Caki2 (cell line): ENCODE measurements around the gene MAP1LC3B2. TPM values are rescaled to one million over a fixed set of nuclear protein-coding genes. Genes with fewer than 3 reads are reported as not detected.

Experiments
- DNase-seq: peaks from one replicate; pipeline ENCODE4 v3.0.0-alpha.2; 2015; ENCODE audit warnings: low read depth
- in situ Hi-C: cut with HindIII; loops from 2 replicates; pipeline ENCODE4 v1.10.0; 2016; ENCODE audit warnings: low sequenced_read_pairs, low pct_unique_long_range_greater_than_20kb, mixed read lengths
- total RNA-seq: library from RNA; depleted of rRNA; stranded (reverse); fragments of >200 nt; shearing (Covaris generic); gene quantifications from 2 replicates; pipeline ENCODE4 v1.2.3, GENCODE V29; 2014; ENCODE audit warnings: low replicate concordance

MAP1LC3B2 gene
- total RNA-seq, 1 experiment from 2014 or later: not detected

DNA sequence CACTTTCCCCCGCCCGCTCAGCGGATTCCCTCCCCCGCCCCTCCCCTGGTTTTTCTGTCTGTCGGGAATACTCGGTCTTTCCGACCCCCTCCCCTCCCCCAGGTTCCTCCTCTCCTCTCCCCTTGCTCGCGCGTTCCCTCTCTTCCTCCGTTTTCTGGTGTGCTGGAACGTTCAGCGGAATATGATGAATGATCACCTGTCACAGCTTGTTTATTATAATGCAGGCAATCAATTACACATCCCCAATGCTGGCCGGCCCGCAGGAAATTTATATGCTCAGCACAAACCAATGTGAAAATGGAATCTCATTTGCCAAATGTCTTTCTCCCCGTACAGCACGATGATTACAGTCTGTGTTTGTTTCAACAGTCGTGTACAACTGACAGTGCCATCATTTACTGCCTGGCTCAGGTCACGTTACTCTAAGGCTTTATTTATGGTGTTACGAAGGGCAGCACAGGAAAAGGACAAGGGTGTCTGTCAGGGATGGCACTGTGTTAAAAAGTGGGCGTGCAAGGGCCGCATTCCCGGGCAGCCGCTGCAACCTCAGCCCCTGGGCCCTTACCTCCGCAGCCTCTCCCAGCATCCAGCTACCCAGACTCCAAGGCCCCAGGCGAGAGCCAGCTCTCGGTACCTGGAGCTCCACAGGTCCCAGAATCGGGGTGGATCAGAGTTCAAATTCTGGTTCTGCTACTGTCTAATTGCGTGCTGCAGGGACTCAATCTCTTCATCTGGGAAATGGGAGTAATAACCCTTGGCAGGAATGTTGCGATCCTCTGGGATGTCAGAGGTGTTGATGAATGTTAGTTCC lies 24.7 kb upstream of the MAP1LC3B2 start:
- DNase-seq: peak; percentile 61
- in situ Hi-C loops: no loop called here

- in situ Hi-C loops: no loop called here
- peak; percentile 59 for DNase-seq
Measured at GRCh38 chr12:116535241-116535640, 23.9 kb upstream of the MAP1LC3B2 start.

- in situ Hi-C loops: no loop called here
- peak; percentile 92 for DNase-seq
Measured at GRCh38 chr12:116537101-116537904, 21.9 kb upstream of the MAP1LC3B2 start.

- in situ Hi-C loops: no loop called here
- peak; percentile 44 for DNase-seq
Measured at GRCh38 chr12:116538076-116538591, 21.0 kb upstream of the MAP1LC3B2 start.

GRCh38 chr12:116538682-116539305 lies 20.4 kb upstream of the MAP1LC3B2 start:
- peak; percentile 29 for DNase-seq
- in situ Hi-C loops: no loop called here

- peak; percentile 53 for DNase-seq
- in situ Hi-C loops: no loop called here
Measured at GRCh38 chr12:116539361-116539771, 19.8 kb upstream of the MAP1LC3B2 start.

DNA sequence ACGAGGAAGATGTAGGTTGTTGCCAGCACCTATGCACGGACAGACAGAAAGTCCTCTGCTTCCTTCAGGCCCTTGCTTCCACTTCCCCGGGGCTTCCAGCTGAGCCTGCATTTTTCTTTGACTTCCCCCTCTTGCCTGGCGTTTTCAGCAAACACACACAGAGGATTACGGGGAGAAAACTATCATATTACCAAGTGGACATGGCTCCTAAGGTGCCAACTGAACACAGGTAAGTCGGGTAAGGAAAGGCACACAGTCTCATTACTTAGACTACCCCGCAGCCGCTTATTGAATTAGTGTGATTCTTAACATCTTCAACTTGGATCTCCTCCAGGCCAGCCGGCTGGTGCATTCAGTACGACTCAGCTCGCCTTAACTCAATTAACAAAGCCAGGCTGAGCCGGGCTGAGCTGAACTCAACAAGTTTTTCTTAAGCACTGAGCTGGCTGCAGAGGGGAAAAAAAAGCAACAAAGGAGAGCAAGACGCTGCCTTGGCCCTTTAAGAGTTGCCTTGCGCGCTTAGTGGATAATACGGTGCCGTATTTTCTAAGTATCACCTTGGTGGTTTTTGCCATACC lies 19.2 kb upstream of the MAP1LC3B2 start:
- peak; percentile 31 for DNase-seq
- in situ Hi-C loops: no loop called here

DNA sequence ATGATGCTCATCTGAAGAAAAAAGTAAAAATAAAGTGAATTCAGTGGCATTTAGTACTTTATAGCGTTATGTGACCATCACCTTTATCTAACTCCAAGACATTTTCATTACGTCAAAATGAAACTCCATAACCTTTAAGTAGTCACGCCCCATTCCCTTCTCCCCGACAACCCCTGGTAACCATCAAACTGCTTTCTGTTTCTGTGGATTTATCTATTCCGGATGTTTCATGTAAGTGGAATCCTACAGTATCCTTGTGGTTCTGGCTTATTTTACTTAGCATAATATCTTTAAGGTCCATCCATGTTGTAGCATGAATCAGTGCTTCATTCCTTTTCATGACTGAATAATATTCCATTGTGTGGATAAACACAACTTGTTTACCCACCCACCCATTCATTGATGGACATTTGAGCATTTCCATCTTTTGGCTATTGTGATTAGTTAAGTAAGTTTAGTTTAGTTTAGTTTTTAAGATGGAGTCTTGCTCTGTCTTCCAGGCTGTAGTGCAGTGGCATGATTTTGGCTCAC lies 18.5 kb upstream of the MAP1LC3B2 start:
- DNase-seq: no peak
- in situ Hi-C loops: no loop called here

- DNase-seq: no peak
- in situ Hi-C loops: no loop called here
Measured at GRCh38 chr12:116541547-116542344, 17.4 kb upstream of the MAP1LC3B2 start.

GRCh38 chr12:116542345-116542956 lies 16.7 kb upstream of the MAP1LC3B2 start:
- in situ Hi-C loops: no loop called here
- peak; percentile 87 for DNase-seq

DNA sequence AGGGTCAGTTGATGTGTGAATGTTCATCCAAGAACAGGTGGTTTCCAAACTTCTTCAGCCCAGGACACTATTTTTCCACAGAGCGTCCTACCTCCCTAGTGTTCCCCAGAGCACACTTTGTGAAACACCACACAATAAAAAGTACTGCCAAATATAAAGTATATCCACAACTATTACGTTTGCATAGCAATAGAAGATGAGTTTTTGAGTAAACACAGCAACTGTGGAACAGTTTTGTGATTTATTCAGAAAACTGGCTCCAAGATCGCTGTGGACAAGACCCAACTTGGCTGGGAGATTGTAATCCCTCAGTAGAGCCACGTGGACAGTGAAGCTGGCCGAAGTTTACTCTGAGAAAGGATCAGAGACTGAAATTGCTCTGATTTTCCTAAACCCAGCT lies 14.5 kb upstream of the MAP1LC3B2 start:
- in situ Hi-C loops: no loop called here
- DNase-seq: no peak

DNA sequence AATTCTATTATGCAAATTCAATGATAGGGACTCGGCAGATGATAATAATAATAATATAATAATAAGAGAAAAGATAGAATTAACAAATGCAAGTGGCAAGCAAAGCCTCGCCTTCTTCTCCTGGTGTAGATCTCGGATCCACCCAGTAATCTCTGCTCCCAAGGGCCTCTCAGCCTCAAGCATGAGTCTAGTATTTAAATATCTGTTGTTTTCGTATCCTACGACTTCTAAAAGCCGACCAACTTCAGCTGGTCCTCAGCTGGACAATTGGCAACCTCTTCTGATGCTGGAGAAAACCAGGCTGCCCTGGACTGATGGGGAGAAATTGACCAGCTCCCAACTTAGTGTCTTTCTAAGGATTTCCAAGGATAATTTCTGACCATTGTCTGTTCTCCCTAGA lies 14.0 kb upstream of the MAP1LC3B2 start:
- no peak for DNase-seq
- in situ Hi-C loops: no loop called here

GRCh38 chr12:116545936-116546335 lies 13.2 kb upstream of the MAP1LC3B2 start:
- no peak for DNase-seq

DNA sequence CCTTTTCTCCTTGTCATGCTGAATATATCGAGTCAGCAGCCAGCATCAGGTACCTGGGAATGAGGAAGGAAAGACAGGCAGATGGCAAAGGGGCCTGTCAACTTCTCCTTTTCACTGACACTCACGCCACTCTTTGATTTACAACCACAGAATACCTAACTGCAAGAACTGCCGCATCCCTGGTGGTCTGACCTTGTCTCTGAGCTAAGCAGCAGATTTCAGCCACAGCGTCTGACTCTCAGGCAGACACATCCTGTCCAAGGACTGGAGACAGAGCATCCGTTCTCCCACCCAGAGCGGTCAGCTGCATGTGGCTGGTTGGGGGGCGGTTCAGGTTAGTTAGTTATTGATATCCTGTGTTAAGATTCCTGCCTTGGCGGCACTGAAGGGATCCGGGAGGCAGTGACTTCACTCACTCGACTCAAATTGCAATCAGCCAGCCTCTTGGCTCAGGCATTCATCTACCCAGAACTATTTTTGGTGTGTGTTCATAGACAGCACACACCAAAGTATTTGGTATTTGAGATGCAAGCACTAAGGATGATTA lies 11.2 kb upstream of the MAP1LC3B2 start:
- in situ Hi-C loops: no loop called here
- peak; percentile 94 for DNase-seq

More at GRCh38 chr12:116545936-116546335, 13.2 kb upstream of the MAP1LC3B2 start:
- in situ Hi-C loops: no loop called here

DNA sequence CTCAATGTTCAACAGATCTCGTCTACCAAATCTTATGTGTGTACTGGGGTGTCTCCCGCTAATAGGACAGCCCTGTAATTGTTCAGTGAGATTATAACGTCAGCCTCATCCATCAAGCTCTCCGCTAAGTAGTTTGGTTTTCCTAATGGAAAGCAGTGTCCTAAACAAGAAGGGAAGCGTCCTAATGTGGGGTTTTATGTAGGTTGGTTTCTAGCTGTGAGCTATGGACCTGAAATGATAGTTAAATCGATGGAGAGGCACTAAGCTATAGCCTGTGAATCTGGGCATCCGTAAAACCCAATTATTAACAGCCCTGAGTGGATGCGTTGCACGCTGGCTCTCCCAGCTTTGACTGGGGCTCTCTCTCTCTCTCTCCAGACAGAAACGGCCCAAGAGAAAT lies 9.2 kb upstream of the MAP1LC3B2 start:
- in situ Hi-C loops: no loop called here
- DNase-seq: no peak

DNA sequence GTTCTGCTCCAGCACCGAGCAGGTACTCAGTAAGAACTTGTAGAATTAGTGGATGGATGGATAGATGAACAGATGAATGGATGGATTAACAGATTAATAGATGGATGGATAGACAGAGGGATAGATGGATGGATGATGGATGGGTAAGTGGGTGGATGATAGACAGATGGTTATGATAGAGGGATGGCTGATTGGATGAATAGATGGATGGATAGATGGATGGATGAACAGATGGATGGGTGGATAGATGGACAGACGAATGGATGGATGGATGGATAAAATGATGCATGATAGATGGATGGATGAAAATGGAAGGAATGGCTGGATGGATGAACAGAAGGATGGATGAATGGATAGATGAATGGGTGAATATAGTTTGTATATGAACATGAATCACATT lies 8.0 kb upstream of the MAP1LC3B2 start:
- in situ Hi-C loops: no loop called here
- DNase-seq: no peak

- in situ Hi-C loops: no loop called here
Measured at GRCh38 chr12:116551619-116551951, 7.6 kb upstream of the MAP1LC3B2 start.

More at GRCh38 chr12:116551619-116551951, 7.6 kb upstream of the MAP1LC3B2 start:
- no peak for DNase-seq
